Mucosa of stomach (tissue), 1 donor: ENCODE data around the gene RNF212.

Experiments used
- H3K27me3 ChIP-seq: one replicate; pipeline ENCODE4 v1.7.0; 2013; ENCODE audit warnings: mild to moderate bottlenecking, low read length; ENCODE audit not compliant: control insufficient read depth, insufficient read depth
- H3K36me3 ChIP-seq: one replicate; pipeline ENCODE4 v1.7.0; 2013; ENCODE audit warnings: low read length; ENCODE audit not compliant: control insufficient read depth, insufficient read depth
- H3K4me1 ChIP-seq: one replicate; pipeline ENCODE4 v1.7.0; 2013; ENCODE audit warnings: mild to moderate bottlenecking, low read length; ENCODE audit not compliant: control insufficient read depth, insufficient read depth
- H3K4me3 ChIP-seq: one replicate; pipeline ENCODE4 v1.7.0; 2013; ENCODE audit warnings: low read length
- H3K9ac ChIP-seq: one replicate; pipeline ENCODE4 v1.7.0; 2013; ENCODE audit warnings: mild to moderate bottlenecking, low read length, moderate library complexity
- H3K9me3 ChIP-seq: one replicate; pipeline ENCODE4 v1.7.0; 2013; ENCODE audit warnings: mild to moderate bottlenecking, low read length, moderate library complexity; ENCODE audit not compliant: control insufficient read depth
- donor health status: Pancreatic carcinoma.

The RNF212 gene

GRCh38 chr4:1072830-1073446 is 40.4 kb downstream of the RNF212 start:
- H3K9me3 ChIP-seq: no peaks in the 10 kb centered on the region
- no peaks in the 10 kb centered on the region for H3K4me1 ChIP-seq
- H3K4me3 ChIP-seq: no peak overlapping the region
- no peak overlapping the region for H3K9ac ChIP-seq
- no peaks in the 10 kb centered on the region for H3K27me3 ChIP-seq
- H3K36me3 ChIP-seq: no peaks in the 10 kb centered on the region

- no peaks in the 10 kb centered on the region for H3K36me3 ChIP-seq
- H3K9me3 ChIP-seq: no peaks in the 10 kb centered on the region
- no peak overlapping the region for H3K9ac ChIP-seq
- H3K4me3 ChIP-seq: no peak overlapping the region
- peaks cover 3% of the 10 kb centered on the region for H3K27me3 ChIP-seq
- no peaks in the 10 kb centered on the region for H3K4me1 ChIP-seq
These were observed 44.0 kb downstream of the RNF212 start for GRCh38 chr4:1069394-1069793.

DNA sequence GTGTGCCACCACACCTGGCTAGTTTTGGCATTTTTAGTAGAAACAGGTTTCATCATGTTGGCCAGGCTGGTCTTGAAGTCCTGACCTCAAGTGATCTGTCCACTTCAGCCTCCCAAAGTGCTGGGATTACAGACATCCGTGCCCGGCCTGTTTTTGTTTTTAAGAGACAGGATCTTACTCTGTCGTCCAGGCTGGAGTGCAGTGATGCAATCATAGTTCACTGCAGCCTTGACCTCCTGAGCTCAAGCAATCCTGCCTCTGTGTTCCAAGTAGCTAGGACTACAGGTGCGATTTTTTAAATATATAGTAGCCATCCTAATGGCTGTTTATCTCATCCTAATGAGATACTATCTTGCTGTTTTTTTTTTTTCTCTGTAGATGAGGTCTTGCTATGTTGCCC is 47.6 kb downstream of the RNF212 start:
- Histone ChIP-seq H3K36me3 (no peaks in the 10 kb centered on the region), H3K4me3 (no peak overlapping the region), H3K9me3 (no peaks in the 10 kb centered on the region), H3K27me3 (peaks cover 4% of the 10 kb centered on the region), H3K9ac (no peak overlapping the region), H3K4me1 (no peaks in the 10 kb centered on the region)

DNA sequence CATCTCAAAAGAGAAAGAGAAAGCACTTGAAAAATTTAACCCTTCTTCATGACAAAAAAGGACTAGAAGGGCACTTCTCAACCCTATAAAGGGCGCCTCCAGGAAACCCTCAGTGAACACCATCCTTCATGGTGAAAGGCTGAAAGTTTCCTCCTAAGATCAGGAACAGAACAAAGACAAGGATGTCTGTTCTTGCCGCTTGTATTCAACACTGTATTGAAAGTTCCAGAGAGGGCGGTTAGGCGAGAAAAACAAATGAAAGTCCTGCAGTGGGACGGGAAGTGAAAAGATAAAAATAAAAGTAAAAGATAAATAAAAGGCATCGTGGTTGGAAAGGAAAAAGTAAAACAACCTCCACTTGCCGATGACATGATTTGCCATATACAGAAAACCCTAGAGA is 50.9 kb downstream of the RNF212 start:
- Histone ChIP-seq H3K9me3 (no peaks in the 10 kb centered on the region), H3K4me3 (no peak overlapping the region), H3K27me3 (peaks cover 20% of the 10 kb centered on the region), H3K4me1 (peaks cover 22% of the 10 kb centered on the region), H3K36me3 (no peaks in the 10 kb centered on the region), H3K9ac (no peak overlapping the region)

DNA sequence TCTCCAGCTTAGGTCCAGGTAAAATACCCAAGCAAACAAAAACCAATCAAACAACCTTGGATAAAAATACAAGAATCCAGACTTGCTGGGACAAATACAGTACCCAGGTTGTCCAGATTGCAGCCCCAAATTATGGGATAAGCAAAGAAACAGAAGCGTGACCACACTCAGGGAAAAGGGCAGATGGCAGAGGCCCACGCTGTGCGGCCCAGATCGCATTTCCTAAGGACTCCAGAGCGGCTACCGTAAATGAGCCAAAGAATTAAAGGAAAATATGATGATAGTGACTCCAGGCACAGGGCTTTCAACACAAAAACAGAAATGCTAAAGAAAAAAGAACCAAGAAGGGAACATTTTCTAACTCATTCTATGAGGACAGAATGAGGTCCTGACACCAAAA is 51.6 kb downstream of the RNF212 start:
- Histone ChIP-seq H3K9ac (no peak overlapping the region), H3K27me3 (peaks cover 20% of the 10 kb centered on the region), H3K4me1 (peaks cover 27% of the 10 kb centered on the region), H3K36me3 (no peaks in the 10 kb centered on the region), H3K9me3 (no peaks in the 10 kb centered on the region), H3K4me3 (no peak overlapping the region)

- H3K4me1 ChIP-seq: peaks cover 27% of the 10 kb centered on the region
- H3K9ac ChIP-seq: no peak overlapping the region
- H3K4me3 ChIP-seq: no peak overlapping the region
These were observed 52.2 kb downstream of the RNF212 start for GRCh38 chr4:1061056-1061700.

GRCh38 chr4:1060621-1061020 is 52.7 kb downstream of the RNF212 start:
- Histone ChIP-seq H3K9me3 (no peaks in the 10 kb centered on the region), H3K4me1 (peaks cover 27% of the 10 kb centered on the region), H3K36me3 (no peaks in the 10 kb centered on the region), H3K4me3 (no peak overlapping the region), H3K27me3 (peaks cover 29% of the 10 kb centered on the region), H3K9ac (no peak overlapping the region)

More at GRCh38 chr4:1061056-1061700, 52.2 kb downstream of the RNF212 start:
- Histone ChIP-seq H3K27me3 (peaks cover 24% of the 10 kb centered on the region), H3K9me3 (no peaks in the 10 kb centered on the region), H3K36me3 (no peaks in the 10 kb centered on the region)

GRCh38 chr4:1060121-1060520 is 53.2 kb downstream of the RNF212 start:
- H3K36me3 ChIP-seq: no peaks in the 10 kb centered on the region
- no peak overlapping the region for H3K4me3 ChIP-seq
- H3K4me1 ChIP-seq: peaks cover 27% of the 10 kb centered on the region
- peaks cover 32% of the 10 kb centered on the region for H3K27me3 ChIP-seq
- H3K9me3 ChIP-seq: no peaks in the 10 kb centered on the region
- no peak overlapping the region for H3K9ac ChIP-seq

GRCh38 chr4:1058997-1059665 is 54.2 kb downstream of the RNF212 start:
- Histone ChIP-seq H3K9me3 (no peaks in the 10 kb centered on the region), H3K4me1 (peaks cover 27% of the 10 kb centered on the region), H3K9ac (peak overlapping the region; percentile 22), H3K4me3 (no peak overlapping the region), H3K27me3 (peaks cover 32% of the 10 kb centered on the region), H3K36me3 (no peaks in the 10 kb centered on the region)

DNA sequence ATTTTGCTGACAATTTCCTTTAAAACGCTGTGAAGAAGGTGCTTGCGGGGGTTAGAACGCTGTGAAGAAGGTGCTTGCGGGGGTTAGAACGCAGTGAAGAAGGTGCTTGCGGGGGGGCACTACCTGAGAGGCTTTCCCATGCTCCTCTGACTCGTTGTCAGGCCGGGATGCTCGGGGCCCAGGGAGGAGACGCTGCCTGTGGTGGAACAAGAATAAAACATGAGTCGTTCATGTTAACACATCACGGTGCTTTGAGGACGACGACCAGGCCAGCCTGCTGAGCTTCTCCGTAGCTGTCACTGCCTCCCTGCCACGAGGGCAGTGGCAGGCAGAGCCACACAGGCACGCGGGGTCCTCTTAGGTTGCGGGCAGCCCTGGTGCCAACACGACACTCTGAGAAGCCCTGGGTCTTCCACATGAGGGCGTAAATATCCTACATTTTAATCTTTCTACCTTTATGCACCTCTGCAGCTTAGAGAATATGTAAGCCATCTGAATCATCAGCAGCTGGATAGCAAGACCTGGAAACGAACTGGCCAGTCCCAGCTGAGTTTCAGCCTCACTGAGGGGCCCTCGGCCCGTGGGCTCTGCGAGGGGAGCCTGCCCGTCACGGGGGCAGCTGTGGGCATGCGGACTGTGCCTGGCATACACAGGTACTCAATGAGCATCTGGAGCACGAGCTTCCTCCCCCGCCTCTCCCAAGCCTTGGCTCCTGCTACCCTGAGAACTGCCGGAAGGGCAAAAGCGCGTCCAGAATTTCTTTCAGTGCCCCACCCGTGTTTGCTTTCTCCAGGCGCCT is 55.0 kb downstream of the RNF212 start:
- Histone ChIP-seq H3K4me1 (peaks cover 27% of the 10 kb centered on the region), H3K27me3 (peaks cover 34% of the 10 kb centered on the region), H3K9ac (peak overlapping the region; percentile 22), H3K4me3 (no peak overlapping the region), H3K36me3 (no peaks in the 10 kb centered on the region), H3K9me3 (no peaks in the 10 kb centered on the region)

DNA sequence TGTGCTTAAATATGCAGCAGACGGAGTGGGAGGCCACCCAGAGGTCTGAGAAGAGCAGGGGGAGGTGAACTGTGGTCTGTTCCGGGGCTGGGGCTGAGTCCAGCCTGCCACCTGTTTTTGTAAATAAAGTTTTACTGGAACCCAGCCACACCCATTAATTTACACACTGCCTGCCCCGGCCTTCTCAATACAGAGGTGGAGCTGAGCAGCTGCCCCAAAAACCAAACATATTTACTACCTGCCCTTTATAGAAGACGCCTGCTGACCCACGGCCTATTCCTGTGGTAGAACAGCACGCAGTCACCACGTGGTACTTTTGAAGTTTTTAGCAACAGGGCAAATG is 56.0 kb downstream of the RNF212 start:
- H3K36me3 ChIP-seq: no peaks in the 10 kb centered on the region
- H3K4me1 ChIP-seq: peaks cover 27% of the 10 kb centered on the region
- no peak overlapping the region for H3K4me3 ChIP-seq
- no peaks in the 10 kb centered on the region for H3K9me3 ChIP-seq
- peaks cover 44% of the 10 kb centered on the region for H3K27me3 ChIP-seq
- no peak overlapping the region for H3K9ac ChIP-seq
